ENCODE data around the gene LRRC32.
A peak's percentile ranks its signal among the peaks of the same experiment; 100 is the strongest.

Gene LRRC32

DNA sequence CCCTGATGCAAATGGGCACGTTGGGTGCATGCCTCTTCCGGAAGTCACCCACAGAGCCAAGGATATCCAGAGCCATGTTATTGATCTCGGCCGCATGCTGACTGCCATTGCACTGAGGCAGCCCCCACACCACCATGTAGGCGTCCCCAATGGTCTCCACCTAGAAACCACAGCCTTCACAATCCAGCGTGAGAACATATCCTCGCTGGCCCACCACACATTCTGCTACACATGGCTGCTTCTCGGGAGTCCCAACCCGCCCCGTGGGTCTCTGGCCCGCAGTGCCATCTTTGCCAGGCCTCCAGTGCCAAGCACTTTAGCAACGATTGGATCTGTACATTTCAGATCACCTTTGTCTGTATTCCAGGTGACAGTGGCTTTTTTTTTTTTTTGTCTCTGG is 26.2 kb upstream of the LRRC32 start:
- Histone ChIP-seq H3K4me3 (ENCODE audit: insufficient read depth in 1 of 2, low read depth in 1 of 2, low read length in 2 of 2) (no peak overlapping the region), H3K14ac (ENCODE audit: low read length in 2 of 2) (no peak overlapping the region), H3K9ac (ENCODE audit: low read length) (no peak overlapping the region), H3K79me1 (replicated peaks; ENCODE audit: low read length, poor library complexity, severe bottlenecking) (no peaks in the 10 kb centered on the region), H2AFZ (ENCODE audit: low read depth, low read length) (no peak overlapping the region), H3K4ac (ENCODE audit: low read depth in 1 of 2, low read length in 2 of 2) (no peak overlapping the region), H3K36me3 (ENCODE audit: control insufficient read depth in 1 of 2, insufficient read depth in 2 of 2, low read depth in 1 of 2, low read length in 2 of 2) (no peaks in the 10 kb centered on the region), H4K8ac (ENCODE audit: low read length) (no peak overlapping the region), H2AK5ac (ENCODE audit: low read length, severe bottlenecking) (no peak overlapping the region), H3K27ac (ENCODE audit: low read length, poor library complexity, severe bottlenecking) (no peak overlapping the region), H3K23ac (ENCODE audit: low read length in 2 of 2) (no peak overlapping the region), H2BK12ac (ENCODE audit: low read length in 2 of 2) (no peak overlapping the region), H3K27me3 (ENCODE audit: control insufficient read depth in 1 of 2, insufficient read depth in 1 of 2, low read length in 2 of 2) (no peaks in the 10 kb centered on the region), H4K91ac (ENCODE audit: low read length) (no peak overlapping the region), H3K18ac (ENCODE audit: low read depth in 1 of 2, low read length in 2 of 2) (no peak overlapping the region), H2BK5ac (ENCODE audit: low read depth, low read length, poor library complexity, severe bottlenecking) (no peak overlapping the region), H3K4me2 (ENCODE audit: low read length, poor library complexity, severe bottlenecking) (no peak overlapping the region), H2BK120ac (ENCODE audit: low read depth, low read length) (no peak overlapping the region), H3K9me3 (ENCODE audit: control insufficient read depth, low read length) (no peaks in the 10 kb centered on the region), H3K4me1 (ENCODE audit: control insufficient read depth, insufficient read depth, low read depth, low read length) (peaks cover 36% of the 10 kb centered on the region), H2BK15ac (ENCODE audit: low read depth, poor library complexity, severe bottlenecking) (no peak overlapping the region)
- DNase-seq, result no peak
- 91% methylated on average over 12 of the region's 12 CpGs for WGBS

DNA sequence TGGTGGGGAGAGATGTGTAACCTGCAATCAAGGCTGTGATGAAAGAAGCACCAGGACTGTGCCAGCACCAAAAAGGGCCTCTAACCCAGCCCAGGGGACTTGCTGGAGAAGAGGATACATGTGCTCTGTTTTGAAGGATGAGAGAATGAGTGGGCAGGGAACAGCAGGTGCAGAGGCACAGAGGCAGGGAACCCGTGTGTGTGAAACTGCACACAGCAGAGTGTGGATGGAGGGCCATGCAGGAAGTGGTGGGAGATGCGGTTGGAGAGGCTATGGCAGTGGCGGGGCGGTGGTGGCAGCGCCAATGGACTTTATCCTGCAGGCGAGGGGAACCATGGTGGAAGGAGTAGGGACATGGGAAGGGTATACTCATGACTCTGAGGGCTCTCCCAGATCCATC is 25.2 kb upstream of the LRRC32 start:
- DNase-seq, result no peak
- Histone ChIP-seq H3K4me3 (ENCODE audit: insufficient read depth in 1 of 2, low read depth in 1 of 2, low read length in 2 of 2) (no peak overlapping the region), H2BK5ac (ENCODE audit: low read depth, low read length, poor library complexity, severe bottlenecking) (no peak overlapping the region), H4K8ac (ENCODE audit: low read length) (no peak overlapping the region), H3K4me1 (ENCODE audit: control insufficient read depth, insufficient read depth, low read depth, low read length) (peaks cover 29% of the 10 kb centered on the region), H2BK12ac (ENCODE audit: low read length in 2 of 2) (no peak overlapping the region), H4K91ac (ENCODE audit: low read length) (no peak overlapping the region), H2AFZ (ENCODE audit: low read depth, low read length) (no peak overlapping the region), H3K36me3 (ENCODE audit: control insufficient read depth in 1 of 2, insufficient read depth in 2 of 2, low read depth in 1 of 2, low read length in 2 of 2) (no peaks in the 10 kb centered on the region), H2BK15ac (ENCODE audit: low read depth, poor library complexity, severe bottlenecking) (no peak overlapping the region), H3K14ac (ENCODE audit: low read length in 2 of 2) (no peak overlapping the region), H3K27ac (ENCODE audit: low read length, poor library complexity, severe bottlenecking) (no peak overlapping the region), H3K27me3 (ENCODE audit: control insufficient read depth in 1 of 2, insufficient read depth in 1 of 2, low read length in 2 of 2) (no peaks in the 10 kb centered on the region), H3K9me3 (ENCODE audit: control insufficient read depth, low read length) (no peaks in the 10 kb centered on the region), H3K4ac (ENCODE audit: low read depth in 1 of 2, low read length in 2 of 2) (no peak overlapping the region), H2AK5ac (ENCODE audit: low read length, severe bottlenecking) (no peak overlapping the region), H3K9ac (ENCODE audit: low read length) (no peak overlapping the region), H3K18ac (ENCODE audit: low read depth in 1 of 2, low read length in 2 of 2) (no peak overlapping the region), H3K4me2 (ENCODE audit: low read length, poor library complexity, severe bottlenecking) (no peak overlapping the region), H3K79me1 (replicated peaks; ENCODE audit: low read length, poor library complexity, severe bottlenecking) (no peaks in the 10 kb centered on the region), H2BK120ac (ENCODE audit: low read depth, low read length) (no peak overlapping the region), H3K23ac (ENCODE audit: low read length in 2 of 2) (no peak overlapping the region)
- WGBS, result 86% methylated on average over 3 of the region's 6 CpGs

DNA sequence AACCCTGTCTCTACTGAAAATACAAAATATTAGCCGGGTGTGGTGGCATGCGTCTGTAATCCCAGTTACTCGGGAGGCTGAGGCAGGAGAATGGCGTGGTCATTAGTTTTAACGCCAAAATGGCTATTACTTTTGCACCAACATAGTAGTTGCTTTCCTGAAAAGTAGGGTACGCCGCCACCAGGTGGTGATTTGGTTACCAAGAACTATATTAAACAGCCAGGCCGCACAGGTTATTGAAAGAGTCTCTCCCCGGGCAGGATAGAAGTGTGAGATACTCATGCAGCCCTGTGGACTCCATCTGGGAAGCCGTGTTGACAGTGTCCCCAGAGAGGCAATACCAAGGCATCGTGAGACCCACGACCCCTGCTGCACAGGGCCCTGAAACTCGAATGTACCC is 24.6 kb upstream of the LRRC32 start:
- WGBS, result 85% methylated on average over 13 of the region's 13 CpGs
- Histone ChIP-seq H2BK15ac (ENCODE audit: low read depth, poor library complexity, severe bottlenecking) (no peak overlapping the region), H3K14ac (ENCODE audit: low read length in 2 of 2) (no peak overlapping the region), H3K4me2 (ENCODE audit: low read length, poor library complexity, severe bottlenecking) (no peak overlapping the region), H3K4me1 (ENCODE audit: control insufficient read depth, insufficient read depth, low read depth, low read length) (peaks cover 23% of the 10 kb centered on the region), H4K8ac (ENCODE audit: low read length) (no peak overlapping the region), H3K4me3 (ENCODE audit: insufficient read depth in 1 of 2, low read depth in 1 of 2, low read length in 2 of 2) (no peak overlapping the region), H2BK120ac (ENCODE audit: low read depth, low read length) (no peak overlapping the region), H2BK5ac (ENCODE audit: low read depth, low read length, poor library complexity, severe bottlenecking) (no peak overlapping the region), H3K27ac (ENCODE audit: low read length, poor library complexity, severe bottlenecking) (no peak overlapping the region), H2BK12ac (ENCODE audit: low read length in 2 of 2) (no peak overlapping the region), H3K18ac (ENCODE audit: low read depth in 1 of 2, low read length in 2 of 2) (no peak overlapping the region), H3K23ac (ENCODE audit: low read length in 2 of 2) (no peak overlapping the region), H3K9me3 (ENCODE audit: control insufficient read depth, low read length) (no peaks in the 10 kb centered on the region), H3K79me1 (replicated peaks; ENCODE audit: low read length, poor library complexity, severe bottlenecking) (no peaks in the 10 kb centered on the region), H2AFZ (ENCODE audit: low read depth, low read length) (no peak overlapping the region), H3K4ac (ENCODE audit: low read depth in 1 of 2, low read length in 2 of 2) (no peak overlapping the region), H4K91ac (ENCODE audit: low read length) (no peak overlapping the region), H2AK5ac (ENCODE audit: low read length, severe bottlenecking) (no peak overlapping the region), H3K27me3 (ENCODE audit: control insufficient read depth in 1 of 2, insufficient read depth in 1 of 2, low read length in 2 of 2) (no peaks in the 10 kb centered on the region), H3K9ac (ENCODE audit: low read length) (no peak overlapping the region), H3K36me3 (ENCODE audit: control insufficient read depth in 1 of 2, insufficient read depth in 2 of 2, low read depth in 1 of 2, low read length in 2 of 2) (no peaks in the 10 kb centered on the region)
- DNase-seq, result no peak

DNA sequence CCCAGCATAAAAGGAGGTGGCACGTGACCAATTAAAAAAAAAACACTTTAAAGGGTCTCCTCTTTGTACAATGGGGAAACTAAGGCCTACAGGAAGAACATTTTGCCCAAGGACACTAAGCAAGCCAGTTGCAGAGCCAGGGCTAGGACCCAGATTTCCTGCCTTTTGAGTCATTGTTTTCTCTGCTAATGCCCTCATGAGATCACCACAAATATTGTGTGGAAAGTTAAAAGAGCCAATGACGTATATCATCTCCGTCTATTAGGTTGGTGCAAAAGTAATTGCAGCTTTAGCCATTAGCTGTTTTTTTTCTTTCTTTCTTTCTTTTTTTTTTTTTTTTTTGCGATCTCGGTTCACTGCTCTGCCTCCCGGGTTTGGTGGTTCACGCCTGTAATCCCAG is 24.1 kb upstream of the LRRC32 start:
- no peak overlapping the region for H3K4ac ChIP-seq (ENCODE audit: low read depth in 1 of 2, low read length in 2 of 2)
- H3K27me3 ChIP-seq (ENCODE audit: control insufficient read depth in 1 of 2, insufficient read depth in 1 of 2, low read length in 2 of 2), result peaks cover 0 to 5% of the 10 kb centered on the region in 2 experiments
- 83% methylated on average over 6 of the region's 7 CpGs for WGBS
- no peak overlapping the region for H2BK12ac ChIP-seq (ENCODE audit: low read length in 2 of 2)
- H3K36me3 ChIP-seq (ENCODE audit: control insufficient read depth in 1 of 2, insufficient read depth in 2 of 2, low read depth in 1 of 2, low read length in 2 of 2), result no peaks in the 10 kb centered on the region
- H2BK5ac ChIP-seq (ENCODE audit: low read depth, low read length, poor library complexity, severe bottlenecking), result no peak overlapping the region
- H2BK15ac ChIP-seq (ENCODE audit: low read depth, poor library complexity, severe bottlenecking), result no peak overlapping the region
- no peak overlapping the region for H2BK120ac ChIP-seq (ENCODE audit: low read depth, low read length)
- DNase-seq, result peak; percentile 50
- no peaks in the 10 kb centered on the region for H3K9me3 ChIP-seq (ENCODE audit: control insufficient read depth, low read length)
- no peak overlapping the region for H3K27ac ChIP-seq (ENCODE audit: low read length, poor library complexity, severe bottlenecking)
- H4K8ac ChIP-seq (ENCODE audit: low read length), result no peak overlapping the region
- no peak overlapping the region for H3K23ac ChIP-seq (ENCODE audit: low read length in 2 of 2)
- H3K18ac ChIP-seq (ENCODE audit: low read depth in 1 of 2, low read length in 2 of 2), result no peak overlapping the region
- no peak overlapping the region for H4K91ac ChIP-seq (ENCODE audit: low read length)
- H2AFZ ChIP-seq (ENCODE audit: low read depth, low read length), result no peak overlapping the region
- H3K9ac ChIP-seq (ENCODE audit: low read length), result no peak overlapping the region
- no peak overlapping the region for H2AK5ac ChIP-seq (ENCODE audit: low read length, severe bottlenecking)
- H3K14ac ChIP-seq (ENCODE audit: low read length in 2 of 2), result no peak overlapping the region
- no peaks in the 10 kb centered on the region for H3K79me1 ChIP-seq (replicated peaks; ENCODE audit: low read length, poor library complexity, severe bottlenecking)
- H3K4me2 ChIP-seq (ENCODE audit: low read length, poor library complexity, severe bottlenecking), result no peak overlapping the region
- H3K4me1 ChIP-seq (ENCODE audit: control insufficient read depth, insufficient read depth, low read depth, low read length), result peaks cover 19% of the 10 kb centered on the region
- H3K4me3 ChIP-seq (ENCODE audit: insufficient read depth in 1 of 2, low read depth in 1 of 2, low read length in 2 of 2), result no peak overlapping the region

Measured in mesenchymal stem cell (in vitro differentiated cells and primary cell).